H1 (cell line): ENCODE results near the gene OGFR. TPM values are rescaled to one million over a fixed set of nuclear protein-coding genes. Genes with fewer than 3 reads are reported as not detected.

Source experiments
- RXRA ChIP-seq: IDR thresholded peaks from 2 replicates; pipeline ENCODE4 v1.6.1; 2011; ENCODE audit warnings: low read depth, mild to moderate bottlenecking, low read length, moderate library complexity; ENCODE audit not compliant: insufficient read depth
- polyA plus RNA-seq, 7 experiments: library from polyadenylated mRNA; depleted of rRNA in 3 of 7; stranded (reverse) in 5 of 7; unstranded in 2 of 7; fragments of >200 nt in 5 of 7; fragments of 200-250 nt in 2 of 7; gene quantifications; 1 replicate in 5 of 7; 2 replicates in 1 of 7; 4 replicates in 1 of 7; pipeline versions ENCODE4 v1.2.1 to v1.2.3, GENCODE V29; 2011 to 2013; ENCODE audit warnings: missing spikeins in 2 of 7, mixed read lengths in 2 of 7
- total RNA-seq: library from RNA; stranded (reverse); fragmentation: NEBNext Ultra II Directional; extraction: Animal tissue kit (Norgen Biotek cat#: 25700); gene quantifications from 2 replicates; pipeline ENCODE4 v1.2.1, GENCODE V29; 2021

OGFR gene
- total and polyA plus RNA-seq, 2 of the 8 experiments (the other 6 are each of a cell fraction or from before 2014, with no cell fraction given) = 13.9 to 25.1 TPM

DNA sequence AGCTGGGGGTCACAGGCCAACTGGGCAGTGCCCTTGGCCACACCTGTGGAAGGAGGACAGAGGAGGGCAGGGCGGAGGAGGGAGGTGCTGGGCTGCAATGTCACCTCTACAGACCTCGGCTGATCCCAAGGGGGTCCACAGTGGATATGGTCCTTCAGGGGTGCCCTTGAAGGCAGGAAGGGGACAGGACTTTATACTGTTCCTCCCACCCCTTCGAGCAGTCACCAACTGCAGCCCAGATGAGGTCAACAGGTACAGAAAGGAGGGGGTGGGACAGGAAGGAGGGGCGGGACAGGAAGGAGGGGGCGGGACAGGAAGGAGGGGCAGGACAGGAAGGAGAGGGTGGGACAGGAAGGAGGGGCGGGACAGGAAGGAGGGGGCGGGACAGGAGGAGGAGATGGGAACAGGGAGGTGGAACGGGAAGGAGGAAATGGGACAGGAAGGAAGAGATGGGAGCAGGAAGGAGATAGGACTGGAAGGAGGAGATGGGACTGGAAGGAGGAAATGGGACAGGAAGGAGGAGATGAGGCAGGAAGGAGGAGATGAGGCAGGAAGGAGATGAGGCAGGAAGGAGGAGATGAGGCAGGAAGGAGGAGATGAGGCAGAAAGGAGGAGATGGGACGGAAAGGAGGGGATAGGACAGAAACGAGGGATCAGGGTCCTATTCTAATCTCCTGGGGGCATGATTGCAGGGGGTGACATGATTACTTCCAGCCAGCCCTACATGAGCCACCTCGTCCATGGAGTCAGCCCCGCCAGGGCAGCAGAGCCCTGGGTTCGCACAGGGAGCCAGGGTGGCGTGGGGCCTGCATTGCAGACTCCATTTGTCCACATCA is 27.7 kb upstream of the OGFR start (continued):
- TF ChIP-seq RXRA = no peak
